HEK293T (cell line): ENCODE data around the gene RAPGEF5.

ENCODE experiments used
- CTCF ChIA-PET: fragments of 350-600 bp; formaldehyde crosslinking; extraction: SDS; loops from one replicate; lab custom pipeline; 2021; ENCODE audit warnings: antibody characterized with exemption, inconsistent platforms; lab: Yijun Ruan, JAX
- POLR2A ChIA-PET: fragments of 350-600 bp; formaldehyde crosslinking; extraction: SDS; loops from one replicate; lab custom pipeline; 2020; ENCODE audit warnings: antibody characterized with exemption, inconsistent platforms; lab: Yijun Ruan, JAX
- DNase-seq: peaks from one replicate; pipeline ENCODE4 v3.0.0; 2012; ENCODE audit warnings: mixed read lengths; ENCODE audit errors: extremely low spot score
- ARNT ChIP-seq: fragments of 450-650 bp; IDR thresholded peaks from 2 replicates; pipeline ENCODE4 v1.6.1; 2017; ENCODE audit warnings: mild to moderate bottlenecking
- BHLHE40 ChIP-seq: fragments of 450-650 bp; IDR thresholded peaks from 2 replicates; pipeline ENCODE4 v1.6.1; 2016; ENCODE audit warnings: mild to moderate bottlenecking, moderate library complexity, borderline replicate concordance
- CTBP1 ChIP-seq: fragments of 450-650 bp; IDR thresholded peaks from 2 replicates; pipeline ENCODE4 v1.6.1; 2016; ENCODE audit warnings: borderline replicate concordance
- ELF4 ChIP-seq: fragments of 450-650 bp; IDR thresholded peaks from 2 replicates; pipeline ENCODE4 v1.6.1; 2017; ENCODE audit warnings: antibody characterized with exemption
- FOXA1 ChIP-seq: fragments of 450-650 bp; IDR thresholded peaks from 2 replicates; pipeline ENCODE4 v1.6.1; 2016; ENCODE audit warnings: mild to moderate bottlenecking
- FOXK2 ChIP-seq: fragments of 450-650 bp; IDR thresholded peaks from 2 replicates; pipeline ENCODE4 v1.6.1; 2016; ENCODE audit warnings: mild to moderate bottlenecking
- FOXM1 ChIP-seq: fragments of 450-650 bp; IDR thresholded peaks from 2 replicates; pipeline ENCODE4 v1.6.1; 2017; ENCODE audit warnings: mild to moderate bottlenecking, borderline replicate concordance
- HDGF ChIP-seq: fragments of 450-650 bp; IDR thresholded peaks from 2 replicates; pipeline ENCODE4 v1.6.1; 2017; ENCODE audit warnings: antibody characterized with exemption, borderline replicate concordance
- L3MBTL2 ChIP-seq: fragments of 450-650 bp; conservative IDR thresholded peaks from 2 replicates; pipeline ENCODE4 v1.6.1; 2016; ENCODE audit warnings: mild to moderate bottlenecking
- LEF1 ChIP-seq: fragments of 450-650 bp; IDR thresholded peaks from 2 replicates; pipeline ENCODE4 v1.6.1; 2017; ENCODE audit warnings: mild to moderate bottlenecking, borderline replicate concordance
- NFRKB ChIP-seq: fragments of 450-650 bp; IDR thresholded peaks from 2 replicates; pipeline ENCODE4 v1.6.1; 2016; ENCODE audit warnings: mild to moderate bottlenecking, moderate library complexity
- PKNOX1 ChIP-seq: fragments of 450-650 bp; IDR thresholded peaks from 2 replicates; pipeline ENCODE4 v1.6.1; 2016
- SP1 ChIP-seq: fragments of 450-650 bp; IDR thresholded peaks from 2 replicates; pipeline ENCODE4 v1.6.1; 2017
- SUZ12 ChIP-seq: fragments of 450-650 bp; IDR thresholded peaks from 2 replicates; pipeline ENCODE4 v1.6.1; 2016; ENCODE audit warnings: mild to moderate bottlenecking
- TARDBP ChIP-seq: fragments of 450-650 bp; IDR thresholded peaks from 2 replicates; pipeline ENCODE4 v1.6.1; 2016
- ZNF384 ChIP-seq: fragments of 450-650 bp; IDR thresholded peaks from 2 replicates; pipeline ENCODE4 v1.6.1; 2016

RAPGEF5 gene

GRCh38 chr7:22204312-22204711 lies 152.6 kb downstream of the RAPGEF5 start:
- DNase-seq = no peak
- TF ChIP-seq FOXM1 (no peak), CTBP1 (no peak), LEF1 (no peak), FOXK2 (no peak), SUZ12 (no peak), TARDBP (no peak), FOXA1 (no peak), PKNOX1 (no peak), HDGF (no peak), L3MBTL2 (no peak), NFRKB (no peak), ELF4 (no peak), SP1 (no peak), ARNT (no peak), ZNF384 (no peak), BHLHE40 (no peak)
- ChIA-PET CTCF (no interaction called here), POLR2A (no interaction called here)

- no peak for DNase-seq
- ChIA-PET CTCF (no interaction called here), POLR2A (no interaction called here)
- no peak for TF ChIP-seq FOXK2
- TF ChIP-seq HDGF = no peak
- TF ChIP-seq NFRKB = no peak
- no peak for TF ChIP-seq SP1
- no peak for TF ChIP-seq PKNOX1
- no peak for TF ChIP-seq ARNT
- no peak for TF ChIP-seq TARDBP
- TF ChIP-seq FOXA1 = no peak
- no peak for TF ChIP-seq CTBP1
- no peak for TF ChIP-seq ELF4
- no peak for TF ChIP-seq SUZ12
These were observed 154.8 kb downstream of the RAPGEF5 start for GRCh38 chr7:22202141-22202540.

GRCh38 chr7:22201186-22201880 lies 155.6 kb downstream of the RAPGEF5 start:
- DNase-seq = no peak
- CTCF ChIA-PET = no interaction called here
- POLR2A ChIA-PET = no interaction called here
- TF ChIP-seq HDGF (no peak), TARDBP (no peak), LEF1 (no peak), FOXK2 (no peak), FOXA1 (no peak)

- TF ChIP-seq TARDBP (no peak), ARNT (no peak), L3MBTL2 (no peak), LEF1 (no peak), SUZ12 (no peak), ZNF384 (no peak), SP1 (no peak), HDGF (no peak), ELF4 (no peak), NFRKB (no peak), FOXM1 (no peak), CTBP1 (no peak), FOXK2 (no peak), FOXA1 (no peak), PKNOX1 (no peak), BHLHE40 (no peak)
- ChIA-PET POLR2A (no interaction called here), CTCF (no interaction called here)
- no peak for DNase-seq
These were observed 156.2 kb downstream of the RAPGEF5 start for GRCh38 chr7:22200777-22201176.

GRCh38 chr7:22200238-22200637 lies 156.7 kb downstream of the RAPGEF5 start:
- DNase-seq = no peak
- no peak for TF ChIP-seq FOXM1
- no peak for TF ChIP-seq ELF4
- no peak for TF ChIP-seq PKNOX1
- no peak for TF ChIP-seq NFRKB
- CTCF ChIA-PET = no interaction called here
- POLR2A ChIA-PET = no interaction called here

- POLR2A ChIA-PET = no interaction called here
- CTCF ChIA-PET = no interaction called here
These were observed 159.6 kb downstream of the RAPGEF5 start for GRCh38 chr7:22197376-22197775.

More at GRCh38 chr7:22197376-22197775, 159.6 kb downstream of the RAPGEF5 start:
- DNase-seq = no peak
- no peak for TF ChIP-seq L3MBTL2
- no peak for TF ChIP-seq HDGF
- TF ChIP-seq PKNOX1 = no peak
- no peak for TF ChIP-seq TARDBP
- no peak for TF ChIP-seq FOXM1
- TF ChIP-seq FOXA1 = no peak
- TF ChIP-seq CTBP1 = no peak
- TF ChIP-seq SP1 = no peak
- no peak for TF ChIP-seq ZNF384
- TF ChIP-seq NFRKB = no peak
- no peak for TF ChIP-seq FOXK2
- no peak for TF ChIP-seq LEF1
- TF ChIP-seq BHLHE40 = no peak
